Prostate gland (tissue), 2 donors: ENCODE data around the gene CNOT8.

Experiments used
- CTCF ChIP-seq, 4 experiments: fragments of 200-600 bp in 2 of 4; fragments of 450-650 bp in 2 of 4; sonication (generic) in 2 of 4; IDR thresholded peaks; 1 replicate in 3 of 4; 2 replicates in 1 of 4; pipeline ENCODE4 v1.5.1; 2016 to 2019; ENCODE audit warnings: antibody characterized with exemption in 4 of 4, mild to moderate bottlenecking in 2 of 4, moderate library complexity in 2 of 4
- POLR2AphosphoS5 ChIP-seq: sonication (generic); formaldehyde crosslinking; IDR thresholded peaks from one replicate; pipeline ENCODE4 v1.6.1; 2017; ENCODE audit warnings: antibody characterized with exemption

- TF ChIP-seq POLR2AphosphoS5 (no peak), CTCF (IDR thresholded peaks at IDR 0.05) (no peak)
Measured at GRCh38 chr5:154823605-154824004, 34.8 kb upstream of the CNOT8 start.
